Left lobe of liver (tissue), 2 donors: ENCODE measurements around the gene GANC. TPM values are rescaled to one million over a fixed set of nuclear protein-coding genes. Genes with fewer than 3 reads are reported as not detected.

Experiments used
- ATAC-seq: fragments of 200-7000 bp; cut with Tn5 transposase; one replicate; pipeline ENCODE4 v1.9.1; 2020; ENCODE audit warnings: mild to moderate bottlenecking, moderate library complexity
- DNase-seq: peaks from one replicate; pipeline ENCODE4 v3.0.0-alpha.2; 2020; ENCODE audit warnings: low spot score
- total RNA-seq: library from RNA; stranded (reverse); gene quantifications from one replicate; pipeline ENCODE4 v1.2.1, GENCODE V29; 2021
- donor health status: DM: no; HTN: no; CAD: no; lungs with moderate emphysema.
- donor health status: DM: no; HTN: yes; CAD: no.

The GANC gene
- total RNA-seq, 1 donor from 2014 or later, result 33.8 TPM

- DNase-seq (no peak), ATAC-seq (peak; percentile 51)
Observed at GRCh38 chr15:42373274-42373673, 100.3 kb downstream of the GANC start.

GRCh38 chr15:42373936-42374335 lies 100.9 kb downstream of the GANC start:
- DNase-seq (no peak), ATAC-seq (peak; percentile 12)

- DNase-seq (no peak), ATAC-seq (no peak)
Observed at GRCh38 chr15:42374810-42375209, 101.8 kb downstream of the GANC start.

GRCh38 chr15:42375252-42375651 lies 102.3 kb downstream of the GANC start:
- ATAC-seq (no peak), DNase-seq (no peak)

- DNase-seq (no peak), ATAC-seq (no peak)
Observed at GRCh38 chr15:42375941-42376340, 102.9 kb downstream of the GANC start.

- DNase-seq (peak; percentile 23), ATAC-seq (no peak)
Observed at GRCh38 chr15:42378011-42378410, 105.0 kb downstream of the GANC start.

- no peak for ATAC-seq
- DNase-seq, result peak; percentile 22
Observed at GRCh38 chr15:42384597-42384996, 111.6 kb downstream of the GANC start.

GRCh38 chr15:42385206-42385979 lies 112.4 kb downstream of the GANC start:
- DNase-seq, result peak; percentile 5
- ATAC-seq, result peak; percentile 64

GRCh38 chr15:42385980-42386700 lies 113.1 kb downstream of the GANC start:
- DNase-seq (no peak), ATAC-seq (peak; percentile 53)

- DNase-seq (peak; percentile 16), ATAC-seq (no peak)
Observed at GRCh38 chr15:42387603-42388002, 114.6 kb downstream of the GANC start.

- peak; percentile 35 for DNase-seq
- ATAC-seq, result peak; percentile 33
Observed at GRCh38 chr15:42392309-42393024, 119.5 kb downstream of the GANC start.

- ATAC-seq (no peak), DNase-seq (peak; percentile 36)
Observed at GRCh38 chr15:42394106-42394505, 121.1 kb downstream of the GANC start.

GRCh38 chr15:42395838-42396237 lies 122.8 kb downstream of the GANC start:
- ATAC-seq, result no peak

GRCh38 chr15:42401544-42402454 lies 128.8 kb downstream of the GANC start:
- DNase-seq, result no peak
- no peak for ATAC-seq

More at GRCh38 chr15:42395838-42396237, 122.8 kb downstream of the GANC start:
- no peak for DNase-seq

- no peak for ATAC-seq
- no peak for DNase-seq
Observed at GRCh38 chr15:42402455-42403205, 129.6 kb downstream of the GANC start.

- DNase-seq, result no peak
- ATAC-seq, result no peak
Observed at GRCh38 chr15:42403389-42403788, 130.4 kb downstream of the GANC start.

GRCh38 chr15:42404461-42405235 lies 131.6 kb downstream of the GANC start:
- DNase-seq, result peak; percentile 82
- peak; percentile 53 for ATAC-seq

GRCh38 chr15:42405863-42406482 lies 133.0 kb downstream of the GANC start:
- ATAC-seq (peak; percentile 64), DNase-seq (peak; percentile 74)
